IMR-90 (cell line): ENCODE results near the gene GTF2I. TPM values are rescaled to one million over a fixed set of nuclear protein-coding genes. Genes with fewer than 3 reads are reported as not detected.
A peak's percentile ranks its signal among the peaks of the same experiment; 100 is the strongest.

ENCODE experiments used
- ATAC-seq: fragments of 200-7000 bp; cut with Tn5 transposase; 2 replicates; pipeline ENCODE4 v1.9.1; 2020; ENCODE audit warnings: low read depth, mild to moderate bottlenecking, moderate library complexity
- BruUV-seq: library from RNA; stranded (reverse); fragments of 400-500 nt; replicated peaks from 2 replicates; lab custom pipeline; 2021; lab: Mats Ljungman, UMichigan
- CTCF ChIA-PET: fragments of 300-600 bp; formaldehyde crosslinking; extraction: SDS; loops from one replicate; lab custom pipeline; 2021; ENCODE audit warnings: antibody characterized with exemption; lab: Yijun Ruan, JAX
- POLR2A ChIA-PET: fragments of 300-600 bp; sonication (Branson Sonifier 250); formaldehyde crosslinking; loops from one replicate; lab custom pipeline; 2022; ENCODE audit warnings: antibody characterized with exemption; ENCODE audit not compliant: unreplicated experiment; lab: Charles Lee
- DNase-seq: peaks from one replicate; pipeline ENCODE4 v3.0.0; 2013
- H2AFZ ChIP-seq: replicated peaks from 2 replicates; pipeline ENCODE3; 2013; ENCODE audit warnings: low read length, mild to moderate bottlenecking; ENCODE audit not compliant: poor library complexity
- H2AK5ac ChIP-seq: 2 replicates; pipeline ENCODE4 v1.6.1; 2013; ENCODE audit warnings: low read depth, low read length, inconsistent platforms
- H2AK9ac ChIP-seq: replicated peaks from 2 replicates; pipeline ENCODE3; 2013; ENCODE audit warnings: mild to moderate bottlenecking, low read depth, low read length, moderate library complexity; ENCODE audit not compliant: poor library complexity
- H2BK120ac ChIP-seq: 2 replicates; pipeline ENCODE4 v1.6.1; 2013; ENCODE audit warnings: low read depth, low read length, inconsistent platforms
- H2BK15ac ChIP-seq: 3 replicates; pipeline ENCODE4 v1.6.1; 2013; ENCODE audit warnings: low read depth, low read length, inconsistent platforms
- H2BK20ac ChIP-seq: 2 replicates; pipeline ENCODE4 v1.6.1; 2013; ENCODE audit warnings: low read depth, mild to moderate bottlenecking, inconsistent platforms, low read length, moderate library complexity
- H2BK5ac ChIP-seq: 2 replicates; pipeline ENCODE4 v1.6.1; 2013; ENCODE audit warnings: mild to moderate bottlenecking, low read depth, low read length, inconsistent platforms; ENCODE audit not compliant: poor library complexity, severe bottlenecking
- H3K14ac ChIP-seq: replicated peaks from 2 replicates; pipeline ENCODE4 v1.6.1; 2013; ENCODE audit warnings: low read depth, low read length, inconsistent platforms
- H3K18ac ChIP-seq: 2 replicates; pipeline ENCODE4 v1.6.1; 2013; ENCODE audit warnings: low read depth, low read length, control low read depth
- H3K23ac ChIP-seq: 2 replicates; pipeline ENCODE4 v1.6.1; 2013; ENCODE audit warnings: low read depth, low read length, inconsistent platforms
- H3K27ac ChIP-seq: 2 replicates; pipeline ENCODE4 v1.5.1; 2013; ENCODE audit warnings: mild to moderate bottlenecking, control low read depth, low read length; ENCODE audit not compliant: insufficient read depth
- H3K27me3 ChIP-seq: 2 replicates; pipeline ENCODE4 v1.6.1; 2013; ENCODE audit warnings: low read length; ENCODE audit not compliant: control insufficient read depth, insufficient read depth
- H3K36me3 ChIP-seq: 2 replicates; pipeline ENCODE4 v1.6.1; 2013; ENCODE audit warnings: low read length, mixed read lengths; ENCODE audit not compliant: control insufficient read depth, insufficient read depth
- H3K4ac ChIP-seq: 2 replicates; pipeline ENCODE4 v1.6.1; 2013; ENCODE audit warnings: low read depth, low read length, inconsistent platforms
- H3K4me1 ChIP-seq: 2 replicates; pipeline ENCODE4 v1.6.1; 2013; ENCODE audit warnings: low read length, mixed read lengths; ENCODE audit not compliant: control insufficient read depth, insufficient read depth
- H3K4me2 ChIP-seq: 2 replicates; pipeline ENCODE4 v1.6.1; 2013; ENCODE audit warnings: low read depth, mild to moderate bottlenecking, control low read depth, low read length, moderate library complexity
- H3K4me3 ChIP-seq: 2 replicates; pipeline ENCODE4 v1.5.1; 2013; ENCODE audit warnings: low read depth, mild to moderate bottlenecking, control low read depth, low read length, moderate library complexity; ENCODE audit not compliant: insufficient read depth
- H3K56ac ChIP-seq: 2 replicates; pipeline ENCODE4 v1.6.1; 2013; ENCODE audit warnings: low read length, inconsistent platforms; ENCODE audit not compliant: insufficient read depth; ENCODE audit errors: extremely low read depth
- H3K79me1 ChIP-seq, 2 experiments: 2 replicates each; pipeline ENCODE4 v1.6.1; 2013; ENCODE audit warnings: low read length in 2 of 2, inconsistent platforms in 1 of 2, low read depth in 1 of 2
- H3K9ac ChIP-seq: 2 replicates; pipeline ENCODE4 v1.6.1; 2013; ENCODE audit warnings: low read depth, low read length, control low read depth
- H3K9me1 ChIP-seq: 2 replicates; pipeline ENCODE4 v1.6.1; 2013; ENCODE audit warnings: low read length, inconsistent platforms; ENCODE audit not compliant: insufficient read depth
- H3K9me3 ChIP-seq: 2 replicates; pipeline ENCODE4 v1.6.1; 2013; ENCODE audit warnings: low read length; ENCODE audit not compliant: control insufficient read depth, insufficient read depth
- H4K20me1 ChIP-seq: 2 replicates; pipeline ENCODE4 v1.6.1; 2013; ENCODE audit warnings: low read length, inconsistent platforms; ENCODE audit not compliant: insufficient read depth
- H4K5ac ChIP-seq: 2 replicates; pipeline ENCODE4 v1.6.1; 2013; ENCODE audit warnings: mild to moderate bottlenecking, low read depth, low read length, control low read depth
- H4K8ac ChIP-seq, 2 experiments: 2 replicates each; pipeline ENCODE4 v1.6.1; 2013; ENCODE audit warnings: low read depth in 2 of 2, low read length in 2 of 2, control low read depth in 1 of 2, inconsistent platforms in 1 of 2
- H4K91ac ChIP-seq: 2 replicates; pipeline ENCODE4 v1.6.1; 2013; ENCODE audit warnings: low read depth, low read length, inconsistent platforms; ENCODE audit not compliant: insufficient read depth
- BHLHE40 ChIP-seq: fragments of 150-350 bp; IDR thresholded peaks from 2 replicates; pipeline ENCODE4 v1.6.1; 2016; ENCODE audit warnings: mild to moderate bottlenecking, low read depth, low read length
- CEBPB ChIP-seq: IDR thresholded peaks from 2 replicates; pipeline ENCODE4 v1.6.1; 2012; ENCODE audit warnings: low read depth, low read length, improper control_type of control experiment
- CHD1 ChIP-seq: IDR thresholded peaks from 2 replicates; pipeline ENCODE4 v1.6.1; 2012; ENCODE audit warnings: low read depth, low read length, improper control_type of control experiment
- CTCF ChIP-seq: conservative IDR thresholded peaks from 2 replicates; pipeline ENCODE4 v1.5.1; 2012; ENCODE audit warnings: mild to moderate bottlenecking, low read depth, low read length, improper control_type of control experiment
- ELK1 ChIP-seq: fragments of 150-350 bp; IDR thresholded peaks from 2 replicates; pipeline ENCODE4 v1.6.1; 2016; ENCODE audit warnings: low read depth, mild to moderate bottlenecking, low read length, moderate library complexity, borderline replicate concordance
- FOS ChIP-seq: fragments of 150-350 bp; IDR thresholded peaks from 2 replicates; pipeline ENCODE4 v1.6.1; 2016; ENCODE audit warnings: low read depth, low read length
- MAFK ChIP-seq: IDR thresholded peaks from 2 replicates; pipeline ENCODE4 v1.6.1; 2012; ENCODE audit warnings: low read depth, low read length, improper control_type of control experiment
- MXI1 ChIP-seq: IDR thresholded peaks from 2 replicates; pipeline ENCODE4 v1.6.1; 2012; ENCODE audit warnings: low read depth, mild to moderate bottlenecking, low read length, moderate library complexity, borderline replicate concordance
- NFE2L2 ChIP-seq: fragments of 150-350 bp; IDR thresholded peaks from 2 replicates; pipeline ENCODE4 v1.6.1; 2016; ENCODE audit warnings: low read depth, mild to moderate bottlenecking, low read length
- POLR2A ChIP-seq: IDR thresholded peaks from 2 replicates; pipeline ENCODE4 v1.6.1; 2012; ENCODE audit warnings: mild to moderate bottlenecking, low read depth, low read length
- RAD21 ChIP-seq: IDR thresholded peaks from 2 replicates; pipeline ENCODE4 v1.6.1; 2012; ENCODE audit warnings: low read length, improper control_type of control experiment
- RCOR1 ChIP-seq: IDR thresholded peaks from 2 replicates; pipeline ENCODE4 v1.6.1; 2012; ENCODE audit warnings: mild to moderate bottlenecking, low read length, improper control_type of control experiment; ENCODE audit not compliant: insufficient replicate concordance
- RFX5 ChIP-seq: IDR thresholded peaks from 2 replicates; pipeline ENCODE4 v1.8.0; 2012; ENCODE audit warnings: low read depth, mild to moderate bottlenecking, low read length, moderate library complexity
- SMC3 ChIP-seq: fragments of 150-350 bp; IDR thresholded peaks from 2 replicates; pipeline ENCODE4 v1.6.1; 2016; ENCODE audit warnings: low read depth, mild to moderate bottlenecking, antibody characterized with exemption, low read length, moderate library complexity
- WGBS, 2 experiments: methylation state at CpG; one replicate each; pipeline versions ENCODE4 v1.1.5 to v1.1.7; 2013; ENCODE audit warnings: missing lambda C conversion rate in 2 of 2; ENCODE audit not compliant: insufficient read length in 1 of 2; ENCODE audit errors: extremely low coverage in 2 of 2; 5-methylcytosine and 5-hydroxymethylcytosine counted together
- dilution Hi-C: fragments of 300-500 bp; cut with HindIII; formaldehyde crosslinking; loops from one replicate; pipeline ENCODE4 v1.14.3; 2018; ENCODE audit warnings: low sequenced_read_pairs; ENCODE audit not compliant: unreplicated experiment
- in situ Hi-C: fragments of 300-500 bp; cut with MboI; formaldehyde crosslinking; loops from 3 replicates; pipeline ENCODE4 v1.14.3; 2019; ENCODE audit warnings: low sequenced_read_pairs, inconsistent platforms, mixed read lengths
- intact Hi-C: fragments of 100-400 bp; cut with micrococcal nuclease; formaldehyde crosslinking; loops from 2 replicates; pipeline ENCODE4 v1.10.0; 2022
- polyA plus RNA-seq, 3 experiments: library from polyadenylated mRNA; depleted of rRNA; stranded (reverse); fragments of >200 nt; gene quantifications; 2 replicates each; pipeline ENCODE4 v1.2.3, GENCODE V29; 2012; ENCODE audit warnings: low replicate concordance in 1 of 3
- total RNA-seq: library from RNA; depleted of rRNA; stranded (reverse); fragments of >200 nt; gene quantifications from 2 replicates; pipeline ENCODE4 v1.2.3, GENCODE V29; 2012
- TF ChIP-seq, protein P1 (sequence below): fragments of 150-350 bp; IDR thresholded peaks from 2 replicates; pipeline ENCODE4 v1.6.1; 2017; ENCODE audit warnings: mild to moderate bottlenecking, antibody characterized with exemption, low read length, low read depth

The GTF2I gene
- total and polyA plus RNA-seq, 2 of the 4 experiments (the other 2 are of a cell fraction) = 46.4 to 88.8 TPM

- no peak overlapping the region for H4K91ac ChIP-seq
- ChIA-PET CTCF (interaction anchor here (0.6 kb wide), 1 partner anchor 125 kb away, joined by 4 read pairs; no protein-coding TSS in a partner anchor), POLR2A (no interaction called here)
- WGBS, 2 experiments = 48% methylated on average over 4 of the region's 11 CpGs; no CpG with 5 or more reads in 1 of the 2 experiments
- no peak overlapping the region for H2BK20ac ChIP-seq
- H3K9me3 ChIP-seq = no peaks in the 10 kb centered on the region
- intact Hi-C loops (no loop called here), dilution Hi-C loops (no loop called here), in situ Hi-C loops (no loop called here)
- H3K36me3 ChIP-seq = no peaks in the 10 kb centered on the region
- H3K9me1 ChIP-seq = no peaks in the 10 kb centered on the region
- H3K4me2 ChIP-seq = no peak overlapping the region
- no peak overlapping the region for H2BK5ac ChIP-seq
- H3K27ac ChIP-seq = no peak overlapping the region
- H2BK120ac ChIP-seq = no peak overlapping the region
- no peak for ATAC-seq
- no peak for DNase-seq
- no peak overlapping the region for H3K9ac ChIP-seq
- no peaks in the 10 kb centered on the region; the same call in 1 of the 2 replicates for H3K4me1 ChIP-seq
- no peak overlapping the region for H4K5ac ChIP-seq
- peaks cover 3% of the 10 kb centered on the region; the same call in 1 of the 2 replicates for H4K20me1 ChIP-seq
- no peak overlapping the region for H2BK15ac ChIP-seq
- H3K4ac ChIP-seq = no peak overlapping the region
- no peak overlapping the region for H3K56ac ChIP-seq
- BruUV-seq = no TSS peak
- H3K14ac ChIP-seq = no peak overlapping the region
- no peak overlapping the region for H3K18ac ChIP-seq
- no peak overlapping the region for H2AK9ac ChIP-seq
- H3K23ac ChIP-seq = no peak overlapping the region
- H2AFZ ChIP-seq = peak overlapping the region; percentile 60
- no peak overlapping the region for H4K8ac ChIP-seq
- H3K27me3 ChIP-seq = no peaks in the 10 kb centered on the region
- peak overlapping the region; percentile 33; the same call in 1 of the 2 replicates for H2AK5ac ChIP-seq
- H3K4me3 ChIP-seq = no peak overlapping the region
- no peaks in the 10 kb centered on the region for H3K79me1 ChIP-seq
- TF ChIP-seq SMC3 (no peak), BHLHE40 (no peak), RCOR1 (no peak), CEBPB (no peak), POLR2A (no peak), RFX5 (no peak), ELK1 (no peak), NFE2L2 (no peak), FOS (no peak), CHD1 (no peak), MAFK (no peak), CTCF (no peak), MXI1 (no peak), RAD21 (no peak)
- TF ChIP-seq, protein P1, sequence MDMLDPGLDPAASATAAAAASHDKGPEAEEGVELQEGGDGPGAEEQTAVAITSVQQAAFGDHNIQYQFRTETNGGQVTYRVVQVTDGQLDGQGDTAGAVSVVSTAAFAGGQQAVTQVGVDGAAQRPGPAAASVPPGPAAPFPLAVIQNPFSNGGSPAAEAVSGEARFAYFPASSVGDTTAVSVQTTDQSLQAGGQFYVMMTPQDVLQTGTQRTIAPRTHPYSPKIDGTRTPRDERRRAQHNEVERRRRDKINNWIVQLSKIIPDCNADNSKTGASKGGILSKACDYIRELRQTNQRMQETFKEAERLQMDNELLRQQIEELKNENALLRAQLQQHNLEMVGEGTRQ = no peak
These were observed 45.3 kb upstream of the GTF2I start for GRCh38 chr7:74612015-74612829.
